GM18517 (cell line): Measurements from ENCODE around the gene IL17B.

Source experiments
- ATAC-seq: cut with Tn5 transposase; IDR thresholded peaks from one replicate; pipeline ENCODE4 v1.9.1; 2021; ENCODE audit warnings: mild to moderate bottlenecking, moderate library complexity; ENCODE audit not compliant: unreplicated experiment

The IL17B gene

GRCh38 chr5:149380466-149381121, 1.5 kb upstream of the IL17B start:
- ATAC-seq = no peak

DNA sequence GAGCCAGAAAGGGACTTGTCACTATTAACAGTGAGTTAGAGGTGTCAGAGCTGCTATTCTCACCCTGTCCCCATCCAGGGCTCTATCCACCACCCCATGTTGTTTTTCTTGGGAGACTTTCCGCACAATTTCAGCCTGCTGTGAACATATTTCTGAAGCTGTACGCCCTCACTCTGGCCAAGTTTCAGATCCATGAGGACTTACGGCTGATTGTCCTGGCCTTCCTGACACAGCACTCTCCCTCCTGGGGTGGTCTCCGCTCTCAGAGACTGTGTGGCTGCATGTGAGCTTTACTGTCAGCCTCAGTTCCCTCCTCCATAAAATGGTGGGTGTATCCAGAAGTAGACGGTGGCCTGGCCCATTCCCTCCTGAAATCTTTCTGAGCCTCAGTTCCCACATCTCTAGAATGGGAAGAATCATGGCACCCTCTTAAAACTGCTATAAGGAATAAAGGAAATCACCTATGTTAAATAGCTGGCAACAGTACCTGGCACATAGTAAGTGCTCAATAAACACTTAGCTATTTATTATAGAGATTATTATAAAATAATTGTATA, 804 bp upstream of the IL17B start:
- ATAC-seq = no peak

- ATAC-seq = no peak
Observed at GRCh38 chr5:149378241-149378820, 761 bp downstream of the IL17B start.

- ATAC-seq = no peak
Observed at GRCh38 chr5:149376711-149377447, 2.2 kb downstream of the IL17B start.

DNA sequence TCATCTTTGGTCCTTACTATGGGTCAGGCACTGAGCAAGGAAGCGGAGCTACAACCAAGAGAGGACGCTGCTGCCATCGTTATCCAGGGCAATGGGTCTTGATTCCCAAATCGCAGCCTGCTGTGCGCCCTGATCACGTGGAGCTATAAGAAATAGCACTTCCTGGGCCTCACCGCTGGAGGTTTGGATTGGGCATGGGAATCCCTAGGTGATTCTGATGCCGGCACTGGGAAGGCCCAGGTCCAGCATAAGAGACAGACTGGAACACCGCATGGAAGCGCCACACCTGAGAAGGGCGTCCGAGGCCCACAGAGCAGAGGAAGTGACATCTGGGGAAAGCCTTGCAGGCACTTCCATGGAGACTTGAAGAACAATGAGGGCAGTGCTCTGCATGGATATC, 3.0 kb downstream of the IL17B start:
- ATAC-seq = no peak

DNA sequence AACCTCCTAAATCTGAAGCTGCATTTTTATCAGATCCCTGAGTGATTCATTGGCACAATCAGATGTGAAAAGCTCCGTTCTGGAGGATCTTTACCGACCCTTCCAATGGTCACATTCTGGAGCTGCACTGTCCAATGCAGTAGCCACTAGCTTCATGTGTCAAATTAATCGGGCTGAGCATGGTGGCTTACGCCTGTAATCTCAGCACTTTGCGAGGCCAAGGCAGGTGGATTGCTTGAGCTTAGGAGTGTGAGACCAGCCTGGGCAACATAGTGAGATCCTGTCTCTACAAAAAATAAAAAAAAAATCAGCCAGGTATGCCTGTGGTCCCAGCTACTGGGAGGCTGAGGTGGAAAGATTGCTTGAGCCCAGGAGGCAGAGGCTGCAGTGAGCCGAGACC, 3.7 kb downstream of the IL17B start:
- no peak for ATAC-seq

DNA sequence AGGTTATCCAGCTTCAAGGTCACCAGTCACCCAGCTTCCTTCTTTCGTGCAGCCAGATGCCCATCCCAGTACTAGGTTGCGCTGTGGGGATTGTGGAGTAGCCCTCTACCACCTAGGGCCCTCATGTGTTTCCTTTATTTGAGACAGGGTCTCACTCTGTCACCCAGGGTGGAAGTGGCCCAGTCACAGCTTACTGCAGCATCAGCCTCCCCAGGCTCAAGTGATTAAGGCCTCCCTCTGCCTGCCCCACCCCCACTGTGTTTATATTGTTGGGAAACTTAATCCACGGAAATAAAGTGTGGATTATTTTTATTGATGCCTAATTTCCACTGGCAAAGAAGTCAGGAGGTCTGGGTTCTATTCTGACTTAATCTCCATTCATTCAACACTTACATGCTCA, 4.3 kb downstream of the IL17B start:
- ATAC-seq = no peak

DNA sequence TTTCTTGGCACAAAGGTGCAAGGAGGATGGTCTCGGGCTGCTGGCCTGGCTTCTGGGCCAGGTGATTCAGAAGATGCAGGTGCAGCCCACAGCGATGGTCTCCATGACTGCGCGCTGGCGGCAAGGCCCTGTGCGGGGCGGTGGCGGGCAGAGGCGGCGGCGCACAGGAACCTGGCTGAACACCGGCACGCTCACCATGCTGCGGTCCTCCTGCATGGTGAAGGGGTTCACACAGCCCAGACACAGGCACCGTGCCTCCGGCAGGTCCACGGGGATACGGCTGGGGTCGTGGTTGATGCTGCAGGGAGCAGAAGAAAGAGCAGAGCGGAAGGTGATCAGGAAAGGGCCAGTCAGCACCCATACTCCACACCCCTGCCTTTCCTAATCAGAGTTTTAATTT, 4.8 kb downstream of the IL17B start:
- ATAC-seq = no peak

- no peak for ATAC-seq
Observed at GRCh38 chr5:149372932-149373331, 6.2 kb downstream of the IL17B start.

DNA sequence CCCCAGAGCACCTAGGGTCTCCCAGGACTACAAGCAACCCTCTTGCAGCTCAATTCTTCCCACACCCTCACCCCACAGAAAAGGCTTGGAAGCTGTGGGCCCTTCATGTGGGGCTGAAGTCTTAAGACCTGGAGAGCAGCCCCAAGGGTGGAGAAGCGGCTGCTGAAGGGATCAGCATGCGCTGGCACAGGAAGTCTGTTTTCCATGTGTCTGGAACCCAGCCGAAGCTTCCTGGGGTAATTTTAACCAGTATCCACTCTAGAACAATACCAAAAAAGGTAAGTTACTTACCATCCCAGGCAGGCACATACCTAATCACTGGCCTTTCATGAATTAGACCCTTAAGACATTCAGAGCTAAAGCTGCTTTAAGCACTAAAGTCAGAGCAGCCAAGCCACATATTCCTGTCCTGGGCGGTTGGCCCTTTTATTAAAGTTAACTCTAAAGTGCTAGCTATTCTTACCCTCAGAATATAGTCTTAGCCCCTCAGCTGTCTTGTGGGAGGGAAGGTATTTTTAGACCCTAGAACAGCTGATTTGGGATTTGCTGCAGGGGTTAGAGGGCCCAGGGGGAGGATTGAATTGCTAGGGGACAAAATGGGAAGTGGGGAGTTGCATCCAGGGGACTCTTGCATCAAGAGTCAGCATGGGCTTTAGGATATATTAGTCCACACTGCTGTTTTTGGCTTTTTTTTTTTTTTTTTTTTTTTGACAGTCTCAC, 6.9 kb downstream of the IL17B start:
- ATAC-seq = no peak

- ATAC-seq = no peak
Observed at GRCh38 chr5:149371296-149371962, 7.7 kb downstream of the IL17B start.

DNA sequence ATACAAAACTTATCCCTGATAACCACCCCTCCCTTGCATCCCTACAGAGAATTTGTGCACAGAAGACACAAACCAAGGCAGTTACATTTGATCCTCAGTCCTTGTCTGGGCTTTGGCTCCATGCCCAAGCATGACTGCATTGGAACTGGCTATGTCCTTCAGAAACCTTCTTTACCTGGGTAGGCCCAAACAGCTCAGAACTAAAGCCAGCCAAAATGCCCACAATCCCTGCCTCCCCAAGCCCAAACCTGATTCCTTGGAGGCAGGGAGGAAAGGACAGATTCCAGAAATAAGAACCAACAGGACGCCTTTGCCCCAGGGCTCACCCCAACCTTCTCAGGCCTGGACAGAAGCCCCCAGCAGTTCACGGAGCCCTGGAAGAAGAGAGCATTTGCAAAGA, 8.2 kb downstream of the IL17B start:
- ATAC-seq = no peak

DNA sequence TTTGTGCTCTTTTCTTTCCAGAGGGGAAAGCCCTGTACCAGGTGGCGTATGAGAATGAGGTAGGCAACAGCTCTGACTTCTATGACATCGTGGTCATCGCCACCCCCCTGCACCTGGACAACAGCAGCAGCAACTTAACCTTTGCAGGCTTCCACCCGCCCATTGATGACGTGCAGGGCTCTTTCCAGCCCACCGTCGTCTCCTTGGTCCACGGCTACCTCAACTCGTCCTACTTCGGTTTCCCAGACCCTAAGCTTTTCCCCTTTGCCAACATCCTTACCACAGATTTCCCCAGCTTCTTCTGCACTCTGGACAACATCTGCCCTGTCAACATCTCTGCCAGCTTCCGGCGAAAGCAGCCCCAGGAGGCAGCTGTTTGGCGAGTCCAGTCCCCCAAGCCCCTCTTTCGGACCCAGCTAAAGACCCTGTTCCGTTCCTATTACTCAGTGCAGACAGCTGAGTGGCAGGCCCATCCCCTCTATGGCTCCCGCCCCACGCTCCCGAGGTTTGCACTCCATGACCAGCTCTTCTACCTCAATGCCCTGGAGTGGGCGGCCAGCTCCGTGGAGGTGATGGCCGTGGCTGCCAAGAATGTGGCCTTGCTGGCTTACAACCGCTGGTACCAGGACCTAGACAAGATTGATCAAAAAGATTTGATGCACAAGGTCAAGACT, 11.0 kb downstream of the IL17B start:
- no peak for ATAC-seq

- peak; percentile 73 for ATAC-seq
Observed at GRCh38 chr5:149367249-149367971, 11.7 kb downstream of the IL17B start.

DNA sequence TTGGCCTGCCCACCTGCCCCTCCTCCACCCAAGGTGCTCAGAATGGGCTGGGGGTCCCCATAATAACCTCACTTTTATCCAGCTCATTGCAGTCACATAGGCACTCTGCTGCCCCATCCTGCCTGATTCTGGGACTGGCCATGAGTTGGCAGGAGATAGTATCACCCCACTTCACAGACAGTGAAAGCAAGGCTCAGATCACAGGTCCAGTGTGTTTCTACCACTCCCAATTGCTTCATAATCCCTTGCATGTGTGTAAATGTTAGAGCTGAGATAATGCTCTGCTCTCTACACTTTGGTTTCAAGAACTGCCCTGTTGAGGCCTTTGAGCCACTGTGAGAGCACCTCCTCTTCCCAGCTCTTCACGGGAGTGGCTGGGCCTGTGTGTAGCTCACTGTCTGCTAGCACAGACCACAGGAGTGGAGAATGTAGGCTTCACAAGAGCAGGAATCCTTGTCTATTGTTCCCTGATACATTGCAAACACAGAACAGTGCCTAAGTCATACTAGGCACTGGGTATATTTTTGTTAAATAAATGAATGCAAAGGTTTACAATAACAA, 12.8 kb downstream of the IL17B start:
- ATAC-seq = no peak

DNA sequence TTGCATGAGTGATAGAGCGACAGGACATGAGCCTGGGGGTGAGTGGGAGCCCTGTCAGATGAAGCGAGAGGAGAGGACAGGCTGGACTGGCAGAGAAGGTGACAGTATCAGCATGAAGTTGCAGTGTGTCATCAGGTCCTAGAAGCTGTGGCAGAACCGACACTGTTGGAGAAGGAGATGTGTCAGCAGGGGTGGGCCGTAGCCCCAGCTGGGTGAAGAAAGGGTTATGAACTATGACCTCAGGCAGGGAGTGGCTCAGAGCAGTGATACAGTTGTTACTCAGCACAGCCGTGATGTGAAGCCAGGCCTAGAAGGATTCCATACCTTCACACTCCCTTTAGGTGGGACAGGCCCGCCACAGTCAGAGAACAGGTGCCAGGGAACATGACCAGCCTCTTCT, 13.7 kb downstream of the IL17B start:
- no peak for ATAC-seq

DNA sequence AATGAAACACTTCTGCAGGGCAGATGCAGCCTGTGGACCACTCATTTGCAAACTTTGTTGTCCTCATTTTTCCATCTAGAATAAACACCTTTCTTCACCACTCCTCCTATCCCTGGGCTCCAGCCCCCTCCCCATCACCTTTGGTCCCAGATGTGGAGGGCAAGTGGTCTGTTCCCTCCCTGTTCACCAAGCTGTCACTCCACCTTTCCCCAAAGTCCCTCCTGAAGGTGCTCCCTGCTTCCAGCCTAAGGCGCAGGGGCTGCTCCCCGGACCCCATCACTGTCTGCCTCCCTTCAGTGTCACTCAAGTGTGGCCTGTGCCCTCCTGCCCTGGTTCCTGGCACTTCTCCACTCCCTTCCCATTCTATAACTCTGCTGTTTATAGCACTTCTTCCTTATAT, 14.4 kb downstream of the IL17B start:
- no peak for ATAC-seq

DNA sequence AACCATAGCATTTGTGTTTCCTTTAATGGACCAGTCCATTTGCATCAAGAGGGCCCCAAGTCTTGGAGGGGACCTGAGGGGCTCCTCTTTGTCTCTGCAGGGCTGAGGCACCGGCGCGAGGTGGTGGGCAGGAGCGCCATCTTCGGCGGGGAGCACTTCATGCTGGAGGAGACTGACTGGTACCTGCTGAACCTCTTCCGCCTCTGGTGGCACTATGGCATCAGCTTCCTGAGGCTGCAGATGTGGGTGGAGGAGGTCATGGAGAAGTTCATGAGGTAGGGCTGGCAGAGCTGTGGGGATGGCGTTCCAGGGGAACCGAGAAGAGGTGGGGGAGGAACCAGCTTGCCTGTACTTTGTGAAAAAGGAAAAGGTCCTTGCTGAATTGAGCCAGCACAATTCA, 15.2 kb downstream of the IL17B start:
- ATAC-seq = no peak

GRCh38 chr5:149363358-149363757, 15.7 kb downstream of the IL17B start:
- no peak for ATAC-seq
